Mucosa of rectum (tissue), 2 donors: ENCODE results near the gene TLK1.
"Not testable (repeated sequence)": the region's sequence is repeated elsewhere in the genome, so short reads cannot be mapped to it uniquely, and the experiment has no call there.

Source experiments
- H3K27ac ChIP-seq, 2 donors: one replicate each; pipeline ENCODE4 v1.7.0; 2013; ENCODE audit warnings: inconsistent platforms in 2 of 2, low read depth in 2 of 2, low read length in 2 of 2
- H3K27me3 ChIP-seq, 2 donors: one replicate each; pipeline ENCODE4 v1.7.0; 2013; ENCODE audit warnings: low read length in 2 of 2; ENCODE audit not compliant: control insufficient read depth in 2 of 2, insufficient read depth in 2 of 2
- H3K36me3 ChIP-seq, 2 donors: one replicate each; pipeline ENCODE4 v1.7.0; 2013; ENCODE audit warnings: low read length in 2 of 2; ENCODE audit not compliant: control insufficient read depth in 2 of 2, insufficient read depth in 2 of 2
- H3K4me1 ChIP-seq, 2 donors: one replicate each; pipeline ENCODE4 v1.7.0; 2013; ENCODE audit warnings: low read length in 2 of 2, mild to moderate bottlenecking in 1 of 2; ENCODE audit not compliant: control insufficient read depth in 2 of 2, insufficient read depth in 2 of 2
- H3K4me3 ChIP-seq, 2 donors: one replicate each; pipeline ENCODE4 v1.7.0; 2013; ENCODE audit warnings: low read length in 2 of 2
- H3K9ac ChIP-seq, 2 donors: one replicate each; pipeline ENCODE4 v1.7.0; 2013; ENCODE audit warnings: low read length in 2 of 2, low read depth in 1 of 2, mild to moderate bottlenecking in 1 of 2
- H3K9me3 ChIP-seq, 2 donors: one replicate each; pipeline ENCODE4 v1.7.0; 2013; ENCODE audit warnings: low read length in 2 of 2; ENCODE audit not compliant: control insufficient read depth in 2 of 2
- donor health status: healthy.
- donor health status: Normal muscosa, but diverticular disease.

The TLK1 gene

GRCh38 chr2:171109020-171109419, 51.7 kb downstream of the TLK1 start:
- Histone ChIP-seq H3K27me3 (no peaks in the 10 kb centered on the region), H3K27ac (no peak overlapping the region)

DNA sequence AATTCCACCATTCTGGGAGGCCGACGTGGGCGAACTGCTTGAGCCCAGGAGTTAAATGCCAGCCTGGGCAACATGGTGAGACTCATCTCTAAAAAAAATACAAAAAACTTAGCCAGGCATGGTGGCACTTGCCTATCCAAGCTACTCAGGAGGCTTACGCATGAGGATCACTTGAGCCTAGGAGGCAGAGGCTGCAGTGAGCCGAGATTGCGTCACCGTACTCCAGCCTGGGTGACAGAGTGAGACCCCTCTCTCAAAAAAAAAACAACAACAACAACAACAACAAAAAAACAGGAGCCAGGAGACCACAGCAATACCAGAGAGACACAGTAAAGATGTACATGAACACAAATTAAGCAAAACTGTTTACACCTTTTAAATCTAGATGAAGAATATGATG, 52.9 kb downstream of the TLK1 start:
- Histone ChIP-seq H3K9me3 (no peaks in the 10 kb centered on the region), H3K36me3 (no peaks in the 10 kb centered on the region), H3K4me3 (no peak overlapping the region), H3K27ac (no peak overlapping the region), H3K9ac (no peak overlapping the region), H3K27me3 (no peaks in the 10 kb centered on the region), H3K4me1 (no peaks in the 10 kb centered on the region)

More at GRCh38 chr2:171109020-171109419, 51.7 kb downstream of the TLK1 start:
- no peak overlapping the region for H3K4me3 ChIP-seq
- H3K9me3 ChIP-seq = no peaks in the 10 kb centered on the region
- no peaks in the 10 kb centered on the region for H3K4me1 ChIP-seq
- no peaks in the 10 kb centered on the region for H3K36me3 ChIP-seq
- no peak overlapping the region for H3K9ac ChIP-seq

DNA sequence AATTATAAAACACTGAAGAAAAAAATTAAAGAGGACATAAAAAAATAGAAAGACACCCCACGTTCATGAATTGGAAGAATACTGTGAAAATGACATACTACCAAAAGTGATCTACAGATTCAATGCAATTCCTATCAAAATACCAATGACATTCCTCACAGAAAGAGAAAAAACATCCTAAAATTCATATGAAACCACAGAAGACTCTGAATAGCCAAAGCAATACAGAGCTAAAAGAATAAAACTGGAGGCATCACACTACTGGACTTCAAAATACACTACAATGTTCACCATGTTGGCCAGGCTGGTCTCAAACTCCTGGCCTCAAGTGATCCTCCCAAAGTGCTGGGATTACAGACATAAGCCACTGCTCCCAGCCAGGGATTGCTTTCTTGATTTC, 56.3 kb downstream of the TLK1 start:
- H3K4me3 ChIP-seq = no peak overlapping the region
- peaks cover 0 to 5% of the 10 kb centered on the region in 2 donors for H3K36me3 ChIP-seq
- H3K27me3 ChIP-seq = no peaks in the 10 kb centered on the region
- no peaks in the 10 kb centered on the region for H3K9me3 ChIP-seq
- H3K4me1 ChIP-seq = no peaks in the 10 kb centered on the region
- H3K27ac ChIP-seq = no peak overlapping the region
- H3K9ac ChIP-seq = no peak overlapping the region

- Histone ChIP-seq H3K4me3 (no peak overlapping the region), H3K4me1 (no peaks in the 10 kb centered on the region), H3K9ac (no peak overlapping the region), H3K27ac (no peak overlapping the region), H3K36me3 (peaks cover 0 to 5% of the 10 kb centered on the region in 2 donors), H3K9me3 (peaks cover 0 to 8% of the 10 kb centered on the region in 2 donors), H3K27me3 (no peaks in the 10 kb centered on the region)
Measured at GRCh38 chr2:171102802-171103201, 57.9 kb downstream of the TLK1 start.

DNA sequence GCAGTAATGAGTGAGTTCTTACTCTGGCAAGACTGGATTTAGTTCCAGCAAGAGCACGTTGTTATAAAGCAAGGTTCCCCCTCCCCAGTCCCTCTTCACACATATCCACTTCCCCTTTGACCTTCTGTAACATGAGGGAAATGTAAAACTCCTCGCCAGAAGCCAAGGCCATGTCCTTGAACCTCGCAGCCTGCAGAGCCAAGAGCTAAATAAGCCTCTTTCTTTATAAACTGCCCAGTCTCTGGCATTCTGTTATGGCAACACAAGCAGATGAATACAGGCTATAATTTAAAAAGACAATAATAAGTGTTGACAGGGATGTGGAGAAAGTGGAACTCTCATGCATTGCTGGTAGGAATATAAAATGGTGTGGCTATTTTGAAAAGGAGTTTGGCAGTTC, 60.3 kb downstream of the TLK1 start:
- Histone ChIP-seq H3K4me3 (no peak overlapping the region), H3K9ac (no peak overlapping the region), H3K27me3 (no peaks in the 10 kb centered on the region), H3K36me3 (peaks cover 0 to 5% of the 10 kb centered on the region in 2 donors), H3K4me1 (no peaks in the 10 kb centered on the region), H3K27ac (no peak overlapping the region), H3K9me3 (peaks cover 0 to 8% of the 10 kb centered on the region in 2 donors)

- Histone ChIP-seq H3K4me1 (no peaks in the 10 kb centered on the region), H3K27me3 (no peaks in the 10 kb centered on the region), H3K4me3 (no peak overlapping the region), H3K9ac (no peak overlapping the region), H3K9me3 (peaks cover 0 to 8% of the 10 kb centered on the region in 2 donors), H3K27ac (no peak overlapping the region), H3K36me3 (peaks cover 0 to 5% of the 10 kb centered on the region in 2 donors)
Measured at GRCh38 chr2:171098607-171099006, 62.1 kb downstream of the TLK1 start.

- no peak overlapping the region for H3K4me3 ChIP-seq
- H3K36me3 ChIP-seq = peaks cover 0 to under 1% of the 10 kb centered on the region in 2 donors
- H3K27me3 ChIP-seq = no peaks in the 10 kb centered on the region
- H3K9ac ChIP-seq = no peak overlapping the region
- no peak overlapping the region for H3K27ac ChIP-seq
- no peaks in the 10 kb centered on the region for H3K4me1 ChIP-seq
- peaks cover 0 to 8% of the 10 kb centered on the region in 2 donors for H3K9me3 ChIP-seq
Measured at GRCh38 chr2:171095014-171095582, 65.6 kb downstream of the TLK1 start.

GRCh38 chr2:171091517-171091916, 69.2 kb downstream of the TLK1 start:
- not testable (repeated sequence) for H3K4me1 ChIP-seq, H3K27me3 ChIP-seq, H3K9me3 ChIP-seq, H3K27ac ChIP-seq, H3K36me3 ChIP-seq, H3K4me3 ChIP-seq, H3K9ac ChIP-seq

GRCh38 chr2:171089489-171089888, 71.2 kb downstream of the TLK1 start:
- Histone ChIP-seq H3K9ac (no peak overlapping the region), H3K4me3 (no peak overlapping the region), H3K4me1 (peaks cover 0 to 9% of the 10 kb centered on the region in 2 donors), H3K27ac (no peak overlapping the region), H3K9me3 (no peaks in the 10 kb centered on the region), H3K36me3 (no peaks in the 10 kb centered on the region), H3K27me3 (no peaks in the 10 kb centered on the region)

- H3K36me3 ChIP-seq = no peaks in the 10 kb centered on the region
Measured at GRCh38 chr2:171088057-171088834, 72.4 kb downstream of the TLK1 start.

More at GRCh38 chr2:171088057-171088834, 72.4 kb downstream of the TLK1 start:
- Histone ChIP-seq H3K4me1 (peaks cover 0 to 14% of the 10 kb centered on the region in 2 donors), H3K9me3 (no peaks in the 10 kb centered on the region), H3K9ac (no peak overlapping the region), H3K27me3 (no peaks in the 10 kb centered on the region), H3K27ac (no peak overlapping the region), H3K4me3 (no peak overlapping the region)
